ENCODE data around the gene SASS6. TPM values are rescaled to one million over a fixed set of nuclear protein-coding genes. Genes with fewer than 3 reads are reported as not detected.

The SASS6 gene
- total and polyA plus RNA-seq, 9 of the 15 experiments (the other 6 are each of a cell fraction or from before 2014, with no cell fraction given), result 11.6 to 34.1 (median 18.0) TPM

DNA sequence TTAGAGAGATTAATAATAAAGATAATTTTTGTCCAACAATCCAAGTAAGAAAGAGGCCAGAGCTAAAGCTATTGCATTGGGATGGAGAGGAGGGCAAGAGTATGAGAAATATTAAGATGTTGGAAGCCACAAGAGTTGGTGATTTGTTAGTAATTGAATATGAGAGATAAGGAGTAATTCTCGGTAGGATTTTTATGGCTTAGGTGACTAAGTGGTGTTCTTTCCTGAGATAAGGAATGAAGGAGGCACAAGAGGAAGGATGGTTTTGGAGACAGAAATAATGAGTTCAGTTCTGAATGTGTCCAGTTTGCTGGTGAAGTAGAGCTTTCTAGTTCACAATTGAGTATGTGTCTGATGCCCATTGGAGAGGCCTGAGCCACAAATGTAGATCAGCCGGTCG lies 9.6 kb upstream of the SASS6 start (continued):
- TF ChIP-seq DACH1 (IDR thresholded peaks at IDR 0.05; ENCODE audit: partially characterized antibody), result peak; percentile 49
- peak; percentile 35 for TF ChIP-seq TAL1 (IDR thresholded peaks at IDR 0.05)
- TF ChIP-seq HLTF (IDR thresholded peaks at IDR 0.05), result no peak
- TF ChIP-seq GABPB1 (CRISPR knock-in tag; IDR thresholded peaks at IDR 0.05), result no peak
- TF ChIP-seq RCOR1 (IDR thresholded peaks at IDR 0.05; ENCODE audit: borderline replicate concordance in 1 of 2, low read depth in 2 of 2, low read length in 2 of 2), result peak in 1 of 2 experiments; percentile 55; a peak in 1 of 4 replicates
- 0 out of 2 replicates have a peak, but pooled peaks have one; percentile 12 for TF ChIP-seq JUND (IDR thresholded peaks at IDR 0.05; ENCODE audit: borderline replicate concordance, low read depth, low read length)
- TF ChIP-seq JUND (tag; IDR thresholded peaks at IDR 0.05; ENCODE audit: borderline replicate concordance, low read depth, low read length), result no peak
- no peak for TF ChIP-seq SRSF7 (optimal IDR thresholded peaks at IDR 0.05; ENCODE audit: low read depth, low read length)
- TF ChIP-seq CC2D1A (IDR thresholded peaks at IDR 0.05), result no peak
- peak; percentile 48; the same call in 1 of the 2 replicates for TF ChIP-seq SMARCA4 (IDR thresholded peaks at IDR 0.05)
- TF ChIP-seq ELF2 (CRISPR knock-in tag; IDR thresholded peaks at IDR 0.05), result no peak
- TF ChIP-seq, protein P1, sequence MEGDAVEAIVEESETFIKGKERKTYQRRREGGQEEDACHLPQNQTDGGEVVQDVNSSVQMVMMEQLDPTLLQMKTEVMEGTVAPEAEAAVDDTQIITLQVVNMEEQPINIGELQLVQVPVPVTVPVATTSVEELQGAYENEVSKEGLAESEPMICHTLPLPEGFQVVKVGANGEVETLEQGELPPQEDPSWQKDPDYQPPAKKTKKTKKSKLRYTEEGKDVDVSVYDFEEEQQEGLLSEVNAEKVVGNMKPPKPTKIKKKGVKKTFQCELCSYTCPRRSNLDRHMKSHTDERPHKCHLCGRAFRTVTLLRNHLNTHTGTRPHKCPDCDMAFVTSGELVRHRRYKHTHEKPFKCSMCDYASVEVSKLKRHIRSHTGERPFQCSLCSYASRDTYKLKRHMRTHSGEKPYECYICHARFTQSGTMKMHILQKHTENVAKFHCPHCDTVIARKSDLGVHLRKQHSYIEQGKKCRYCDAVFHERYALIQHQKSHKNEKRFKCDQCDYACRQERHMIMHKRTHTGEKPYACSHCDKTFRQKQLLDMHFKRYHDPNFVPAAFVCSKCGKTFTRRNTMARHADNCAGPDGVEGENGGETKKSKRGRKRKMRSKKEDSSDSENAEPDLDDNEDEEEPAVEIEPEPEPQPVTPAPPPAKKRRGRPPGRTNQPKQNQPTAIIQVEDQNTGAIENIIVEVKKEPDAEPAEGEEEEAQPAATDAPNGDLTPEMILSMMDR (IDR thresholded peaks at IDR 0.05 in 2 of 3, conservative IDR thresholded peaks at IDR 0.05 in 1 of 3; ENCODE audit: insufficient read depth in 2 of 3, low read depth in 1 of 3, low read length in 3 of 3), result no peak
- no peak for TF ChIP-seq KLF13 (tag; IDR thresholded peaks at IDR 0.05; ENCODE audit: borderline replicate concordance, low read depth)
- TF ChIP-seq MAFG (tag; conservative IDR thresholded peaks at IDR 0.05), result no peak
- TF ChIP-seq GATAD2A (IDR thresholded peaks at IDR 0.05), result no peak
- TF ChIP-seq ARID1B (IDR thresholded peaks at IDR 0.05), result peak; percentile 72; the same call in 1 of the 2 replicates
- TF ChIP-seq KDM1A (IDR thresholded peaks at IDR 0.05), result peak; percentile 62 to 63
- no peak for TF ChIP-seq ZNF695 (CRISPR knock-in tag; IDR thresholded peaks at IDR 0.05)
- 0 out of 2 replicates have a peak, but pooled peaks have one; percentile 30 for TF ChIP-seq SMARCE1 (IDR thresholded peaks at IDR 0.05)
- TF ChIP-seq SIN3A (IDR thresholded peaks at IDR 0.05; ENCODE audit: borderline replicate concordance in 2 of 2, control insufficient read depth in 1 of 2, low read depth in 2 of 2, low read length in 2 of 2), result no peak
- TF ChIP-seq ZNF316 (IDR thresholded peaks at IDR 0.05), result no peak
- TF ChIP-seq HDAC1 (IDR thresholded peaks at IDR 0.05), result peak in 1 of 2 experiments; percentile 53; a peak in 1 of 4 replicates
- TF ChIP-seq TBP (optimal IDR thresholded peaks at IDR 0.05; ENCODE audit: low read depth, low read length), result no peak
- TF ChIP-seq, protein P2, sequence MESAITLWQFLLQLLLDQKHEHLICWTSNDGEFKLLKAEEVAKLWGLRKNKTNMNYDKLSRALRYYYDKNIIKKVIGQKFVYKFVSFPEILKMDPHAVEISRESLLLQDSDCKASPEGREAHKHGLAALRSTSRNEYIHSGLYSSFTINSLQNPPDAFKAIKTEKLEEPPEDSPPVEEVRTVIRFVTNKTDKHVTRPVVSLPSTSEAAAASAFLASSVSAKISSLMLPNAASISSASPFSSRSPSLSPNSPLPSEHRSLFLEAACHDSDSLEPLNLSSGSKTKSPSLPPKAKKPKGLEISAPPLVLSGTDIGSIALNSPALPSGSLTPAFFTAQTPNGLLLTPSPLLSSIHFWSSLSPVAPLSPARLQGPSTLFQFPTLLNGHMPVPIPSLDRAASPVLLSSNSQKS (CRISPR knock-in tag; IDR thresholded peaks at IDR 0.05), result no peak
- TF ChIP-seq, protein P3, sequence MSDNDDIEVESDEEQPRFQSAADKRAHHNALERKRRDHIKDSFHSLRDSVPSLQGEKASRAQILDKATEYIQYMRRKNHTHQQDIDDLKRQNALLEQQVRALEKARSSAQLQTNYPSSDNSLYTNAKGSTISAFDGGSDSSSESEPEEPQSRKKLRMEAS (CRISPR knock-in tag; IDR thresholded peaks at IDR 0.05), result no peak
- no peak for TF ChIP-seq EP300 (IDR thresholded peaks at IDR 0.05; ENCODE audit: low read length)
- peak; percentile 36; the same call in 1 of the 2 replicates for TF ChIP-seq DPF2 (IDR thresholded peaks at IDR 0.05)
- TF ChIP-seq TCF3 (CRISPR knock-in tag; IDR thresholded peaks at IDR 0.05), result peak; percentile 55
- TF ChIP-seq CHCHD3 (CRISPR knock-in tag; IDR thresholded peaks at IDR 0.05), result no peak
- TF ChIP-seq TEAD4 (IDR thresholded peaks at IDR 0.05; ENCODE audit: low read length), result peak; percentile 50; the same call in 1 of the 2 replicates
- no peak for TF ChIP-seq TEAD4 (CRISPR knock-in tag; IDR thresholded peaks at IDR 0.05; ENCODE audit: borderline replicate concordance)

Measured in K562 (cell line).